RWPE2 (cell line): ENCODE measurements around the gene GIMAP1.

Source experiments
- ATAC-seq: fragments of 200-7000 bp; cut with Tn5 transposase; 3 replicates; pipeline ENCODE4 v1.9.1; 2021; ENCODE audit warnings: low read depth
- DNase-seq: peaks from one replicate; pipeline ENCODE4 v3.0.0-alpha.2; 2020; ENCODE audit warnings: low spot score
- H3K27ac ChIP-seq: fragments of 450-650 bp; 2 replicates; pipeline ENCODE4 v1.5.1; 2017; ENCODE audit warnings: mild to moderate bottlenecking; ENCODE audit not compliant: poor library complexity, severe bottlenecking
- H3K27me3 ChIP-seq: fragments of 250-450 bp; sonication (Bioruptor Pico); 2 replicates; pipeline ENCODE4 v1.5.1; 2021; ENCODE audit warnings: mild to moderate bottlenecking, moderate library complexity; ENCODE audit not compliant: insufficient read depth, poor library complexity, severe bottlenecking
- H3K36me3 ChIP-seq: fragments of 250-450 bp; sonication (Bioruptor Pico); 2 replicates; pipeline ENCODE4 v1.5.1; 2020; ENCODE audit warnings: low read depth, mild to moderate bottlenecking, moderate library complexity
- H3K4me1 ChIP-seq: fragments of 250-450 bp; sonication (Bioruptor Pico); 2 replicates; pipeline ENCODE4 v1.5.1; 2021; ENCODE audit warnings: mild to moderate bottlenecking, moderate library complexity; ENCODE audit not compliant: insufficient read depth, poor library complexity, severe bottlenecking
- H3K4me3 ChIP-seq: fragments of 250-450 bp; sonication (Bioruptor Pico); 2 replicates; pipeline ENCODE4 v1.5.1; 2021; ENCODE audit warnings: mild to moderate bottlenecking, moderate library complexity; ENCODE audit not compliant: severe bottlenecking
- H3K9me3 ChIP-seq: fragments of 250-450 bp; sonication (Bioruptor Pico); 2 replicates; pipeline ENCODE4 v1.5.1; 2021; ENCODE audit warnings: mild to moderate bottlenecking, moderate library complexity; ENCODE audit not compliant: severe bottlenecking
- TF ChIP-seq, protein P1 (sequence below): fragments of 450-650 bp; IDR thresholded peaks from one replicate; pipeline ENCODE4 v1.5.1; 2017; ENCODE audit warnings: mild to moderate bottlenecking, moderate library complexity; ENCODE audit not compliant: poor library complexity, severe bottlenecking

The GIMAP1 gene

DNA sequence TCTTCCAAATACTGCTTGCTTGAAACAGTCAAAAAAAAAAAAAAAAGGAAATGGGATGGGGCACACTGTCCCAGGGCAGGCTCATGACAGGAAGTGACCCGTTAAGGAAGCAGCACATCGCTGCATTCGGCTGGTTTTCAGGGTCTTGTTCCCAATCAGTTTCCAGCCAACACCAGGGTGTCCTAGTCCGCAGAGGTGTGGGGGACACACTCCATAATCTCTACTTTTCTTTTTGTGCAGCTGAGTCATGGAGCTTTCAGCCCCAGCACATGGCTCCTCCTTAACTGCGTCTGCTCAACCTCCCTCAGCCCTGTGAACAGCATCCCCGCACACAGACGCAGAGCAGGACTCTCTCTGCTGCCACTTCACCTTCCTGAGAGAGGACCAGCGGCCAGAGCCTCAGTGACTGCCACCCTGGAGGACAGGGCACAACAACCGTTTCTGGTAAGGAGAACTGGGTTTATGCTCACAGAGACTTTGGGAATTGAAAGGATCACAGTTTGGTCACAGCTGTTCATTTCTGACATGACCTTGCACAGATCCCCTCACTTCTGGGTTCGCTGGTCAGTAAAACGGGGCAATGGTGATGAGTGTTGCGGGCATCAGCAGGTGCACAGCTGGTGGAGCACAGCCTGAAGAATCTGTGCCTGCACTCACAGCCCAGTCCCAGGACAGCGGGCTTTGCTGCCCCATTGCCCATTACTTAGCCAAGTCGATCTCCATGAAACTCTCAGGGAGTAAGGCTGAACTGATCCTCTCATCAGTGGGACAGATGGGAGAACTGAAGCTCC lies 21.0 kb downstream of the GIMAP1 start, which contains the start of gene GIMAP5:
GIMAP5 (plus strand) TSS at position 154 of the 791 bp plus-strand sequence. CDS start 3,467 bp downstream, outside the sequence.
- DNase-seq: no peak
- TF ChIP-seq, protein P1, sequence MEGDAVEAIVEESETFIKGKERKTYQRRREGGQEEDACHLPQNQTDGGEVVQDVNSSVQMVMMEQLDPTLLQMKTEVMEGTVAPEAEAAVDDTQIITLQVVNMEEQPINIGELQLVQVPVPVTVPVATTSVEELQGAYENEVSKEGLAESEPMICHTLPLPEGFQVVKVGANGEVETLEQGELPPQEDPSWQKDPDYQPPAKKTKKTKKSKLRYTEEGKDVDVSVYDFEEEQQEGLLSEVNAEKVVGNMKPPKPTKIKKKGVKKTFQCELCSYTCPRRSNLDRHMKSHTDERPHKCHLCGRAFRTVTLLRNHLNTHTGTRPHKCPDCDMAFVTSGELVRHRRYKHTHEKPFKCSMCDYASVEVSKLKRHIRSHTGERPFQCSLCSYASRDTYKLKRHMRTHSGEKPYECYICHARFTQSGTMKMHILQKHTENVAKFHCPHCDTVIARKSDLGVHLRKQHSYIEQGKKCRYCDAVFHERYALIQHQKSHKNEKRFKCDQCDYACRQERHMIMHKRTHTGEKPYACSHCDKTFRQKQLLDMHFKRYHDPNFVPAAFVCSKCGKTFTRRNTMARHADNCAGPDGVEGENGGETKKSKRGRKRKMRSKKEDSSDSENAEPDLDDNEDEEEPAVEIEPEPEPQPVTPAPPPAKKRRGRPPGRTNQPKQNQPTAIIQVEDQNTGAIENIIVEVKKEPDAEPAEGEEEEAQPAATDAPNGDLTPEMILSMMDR: no peak
- Histone ChIP-seq H3K9me3 (peaks cover 4% of the 10 kb centered on the region), H3K4me1 (peaks cover 13% of the 10 kb centered on the region), H3K36me3 (no peaks in the 10 kb centered on the region), H3K27ac (peak within 1 kb of the TSS; percentile 71), H3K4me3 (no peak within 1 kb of the TSS), H3K27me3 (no peaks in the 10 kb centered on the region)
- no peak for ATAC-seq

DNA sequence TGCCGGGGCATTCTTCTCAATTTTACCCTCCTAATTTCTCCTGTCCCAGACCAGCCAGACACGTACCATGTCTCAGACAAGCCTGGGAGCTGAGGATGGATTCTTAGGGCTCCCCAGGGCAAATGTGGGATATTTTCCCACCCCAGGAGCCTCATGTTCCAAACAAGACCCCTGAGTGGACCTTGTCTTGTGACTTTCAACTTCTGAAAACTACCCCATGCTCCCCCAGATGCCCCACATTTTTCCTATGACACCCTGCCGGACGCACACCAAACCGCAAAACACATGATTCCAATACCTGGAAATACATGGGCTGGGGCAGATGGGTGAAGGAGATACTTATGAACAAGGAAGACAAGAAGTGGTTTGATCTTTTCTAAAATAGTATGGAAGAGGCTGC lies 21.7 kb downstream of the GIMAP1 start:
- H3K4me1 ChIP-seq: peaks cover 13% of the 10 kb centered on the region
- H3K4me3 ChIP-seq: no peak overlapping the region
- peaks cover 4% of the 10 kb centered on the region for H3K9me3 ChIP-seq
- H3K27me3 ChIP-seq: no peaks in the 10 kb centered on the region
- peak overlapping the region; percentile 71 for H3K27ac ChIP-seq
- ATAC-seq (no peak), DNase-seq (no peak)
- no peaks in the 10 kb centered on the region for H3K36me3 ChIP-seq
- TF ChIP-seq, protein P1: no peak

DNA sequence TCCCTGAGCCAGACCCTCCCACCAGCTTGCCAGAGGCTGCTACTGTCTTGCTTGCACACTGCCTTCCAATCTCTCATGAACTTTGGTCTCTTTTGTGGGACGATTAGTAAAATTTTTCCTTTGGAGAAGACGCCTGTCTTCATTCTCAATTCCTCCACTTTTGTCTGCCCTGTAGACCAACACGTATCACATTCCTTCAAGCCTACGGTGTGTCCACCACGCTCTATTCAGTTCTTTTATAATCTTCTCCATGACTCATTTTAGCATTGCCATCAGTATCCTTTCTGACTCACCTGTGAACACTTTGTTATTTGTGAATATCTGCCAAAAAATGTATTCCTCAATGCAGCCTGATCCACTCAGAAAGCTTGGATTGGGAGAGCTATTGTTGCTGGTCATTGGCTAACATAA lies 22.2 kb downstream of the GIMAP1 start:
- peaks cover 13% of the 10 kb centered on the region for H3K4me1 ChIP-seq
- H3K4me3 ChIP-seq: no peak overlapping the region
- ATAC-seq (peak; percentile 99), DNase-seq (no peak)
- H3K27me3 ChIP-seq: no peaks in the 10 kb centered on the region
- H3K27ac ChIP-seq: peak overlapping the region; percentile 71
- TF ChIP-seq, protein P1: no peak
- H3K9me3 ChIP-seq: peaks cover 4% of the 10 kb centered on the region
- no peaks in the 10 kb centered on the region for H3K36me3 ChIP-seq

DNA sequence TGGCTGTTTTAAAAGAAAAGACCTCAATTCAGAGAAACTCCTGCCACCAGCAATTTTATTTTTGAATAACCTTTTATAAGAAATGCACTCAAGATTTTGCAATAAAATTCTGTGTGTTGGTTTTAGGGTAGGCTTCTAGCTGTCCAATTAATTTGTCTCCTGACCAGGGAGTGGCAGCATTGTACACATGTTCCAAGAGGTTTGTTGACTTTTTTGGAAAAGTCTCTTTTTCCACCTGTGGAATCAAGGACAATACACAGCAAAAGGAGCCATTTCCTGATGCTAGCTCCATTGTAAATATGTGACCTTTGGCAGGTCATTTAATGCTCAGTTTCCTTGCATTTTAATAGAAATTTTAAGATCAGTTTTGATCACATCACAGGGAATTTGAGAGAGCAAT lies 22.6 kb downstream of the GIMAP1 start:
- Histone ChIP-seq H3K4me1 (peaks cover 13% of the 10 kb centered on the region), H3K9me3 (peaks cover 4% of the 10 kb centered on the region), H3K36me3 (no peaks in the 10 kb centered on the region), H3K4me3 (no peak overlapping the region), H3K27ac (peak overlapping the region; percentile 71), H3K27me3 (no peaks in the 10 kb centered on the region)
- TF ChIP-seq, protein P1: peak; percentile 41
- DNase-seq (no peak), ATAC-seq (peak; percentile 21; the same call in 2 of the 3 replicates)

DNA sequence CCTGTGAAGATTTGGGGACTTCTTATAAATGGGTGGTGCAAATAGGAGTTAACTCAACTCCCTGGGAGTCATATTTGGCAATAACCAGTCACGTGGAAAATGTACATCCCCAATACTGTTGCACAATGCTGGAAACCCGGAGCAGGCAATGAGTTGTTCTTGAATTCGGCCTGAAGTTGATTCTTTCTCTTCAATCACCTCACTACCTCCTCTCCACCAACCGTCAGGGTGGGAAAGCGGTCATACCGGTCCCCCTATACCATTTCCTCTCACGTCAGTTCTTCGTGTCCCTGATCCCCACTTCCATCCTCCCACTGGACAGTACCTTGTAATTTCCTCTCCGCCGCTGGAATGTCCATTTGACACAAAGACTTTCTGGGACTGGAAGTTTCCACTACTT lies 23.6 kb downstream of the GIMAP1 start:
- Histone ChIP-seq H3K27ac (no peak overlapping the region), H3K36me3 (no peaks in the 10 kb centered on the region), H3K9me3 (peaks cover 4% of the 10 kb centered on the region), H3K27me3 (no peaks in the 10 kb centered on the region), H3K4me1 (peaks cover 13% of the 10 kb centered on the region), H3K4me3 (no peak overlapping the region)
- DNase-seq (no peak), ATAC-seq (no peak)
- TF ChIP-seq, protein P1: no peak
